Neural progenitor cell (in vitro differentiated cells): Measurements from ENCODE around the gene STRA6.

Source experiments
- EZH2 ChIP-seq: fragments of 200-600 bp; sonication (generic); IDR thresholded peaks from 2 replicates; pipeline ENCODE4 v1.6.1; 2017; ENCODE audit warnings: antibody characterized with exemption, mild to moderate bottlenecking, moderate library complexity
- TF ChIP-seq, protein P1 (sequence below): fragments of 200-600 bp; sonication (generic); IDR thresholded peaks from 2 replicates; pipeline ENCODE4 v1.5.1; 2017; ENCODE audit warnings: antibody characterized with exemption, mild to moderate bottlenecking

DNA sequence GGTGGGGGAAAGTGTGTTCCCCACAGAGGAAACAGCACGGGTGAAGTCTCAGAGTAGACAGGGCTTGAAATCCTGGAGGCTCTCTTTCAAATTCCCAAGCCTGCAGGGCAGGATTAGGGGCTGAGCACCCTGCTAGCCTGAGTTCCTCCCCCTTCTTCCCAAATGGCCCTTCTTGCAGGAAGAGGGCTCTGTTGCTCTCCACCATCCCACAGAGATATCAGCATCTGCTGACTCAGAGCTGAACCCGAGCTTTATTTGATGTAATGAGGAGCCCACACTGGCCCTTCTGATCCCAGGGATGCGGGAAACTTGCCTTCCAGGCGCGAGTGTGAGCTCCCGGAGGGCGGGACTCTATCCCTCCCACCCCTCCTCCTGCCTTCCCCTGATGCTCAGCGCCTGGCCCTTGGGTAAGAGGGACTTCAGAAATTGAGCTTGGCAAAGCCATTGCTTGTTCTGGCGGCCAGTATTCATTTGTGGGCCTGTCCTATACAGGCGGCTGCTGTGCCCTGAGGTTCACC lies 1.4 kb upstream of the STRA6 start:
- TF ChIP-seq, protein P1, sequence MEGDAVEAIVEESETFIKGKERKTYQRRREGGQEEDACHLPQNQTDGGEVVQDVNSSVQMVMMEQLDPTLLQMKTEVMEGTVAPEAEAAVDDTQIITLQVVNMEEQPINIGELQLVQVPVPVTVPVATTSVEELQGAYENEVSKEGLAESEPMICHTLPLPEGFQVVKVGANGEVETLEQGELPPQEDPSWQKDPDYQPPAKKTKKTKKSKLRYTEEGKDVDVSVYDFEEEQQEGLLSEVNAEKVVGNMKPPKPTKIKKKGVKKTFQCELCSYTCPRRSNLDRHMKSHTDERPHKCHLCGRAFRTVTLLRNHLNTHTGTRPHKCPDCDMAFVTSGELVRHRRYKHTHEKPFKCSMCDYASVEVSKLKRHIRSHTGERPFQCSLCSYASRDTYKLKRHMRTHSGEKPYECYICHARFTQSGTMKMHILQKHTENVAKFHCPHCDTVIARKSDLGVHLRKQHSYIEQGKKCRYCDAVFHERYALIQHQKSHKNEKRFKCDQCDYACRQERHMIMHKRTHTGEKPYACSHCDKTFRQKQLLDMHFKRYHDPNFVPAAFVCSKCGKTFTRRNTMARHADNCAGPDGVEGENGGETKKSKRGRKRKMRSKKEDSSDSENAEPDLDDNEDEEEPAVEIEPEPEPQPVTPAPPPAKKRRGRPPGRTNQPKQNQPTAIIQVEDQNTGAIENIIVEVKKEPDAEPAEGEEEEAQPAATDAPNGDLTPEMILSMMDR, result no peak
- no peak for TF ChIP-seq EZH2
